ENCODE results near the gene AGRP. TPM values are rescaled to one million over a fixed set of nuclear protein-coding genes. Genes with fewer than 3 reads are reported as not detected.

Gene AGRP
- total RNA-seq, 1 donor from 2014 or later: not detected

GRCh38 chr16:67459861-67460150 is 23.5 kb downstream of the AGRP start:
- H3K27me3 Mint-ChIP-seq (ENCODE audit: unreplicated experiment): no peaks in the 10 kb centered on the region
- H3K4me3 Mint-ChIP-seq (ENCODE audit: unreplicated experiment): no peak overlapping the region
- no peak for DNase-seq (ENCODE audit: extremely low spot score, unreplicated experiment)
- H3K36me3 Mint-ChIP-seq (ENCODE audit: unreplicated experiment): no peaks in the 10 kb centered on the region
- H3K9me3 Mint-ChIP-seq (ENCODE audit: unreplicated experiment): no peaks in the 10 kb centered on the region
- H3K27ac Mint-ChIP-seq (ENCODE audit: unreplicated experiment): peak overlapping the region; percentile 88
- H3K4me1 Mint-ChIP-seq (ENCODE audit: unreplicated experiment): peaks cover 71% of the 10 kb centered on the region
- no peak for TF ChIP-seq CTCF (IDR thresholded peaks at IDR 0.05)

- Mint-ChIP-seq H3K36me3 (ENCODE audit: unreplicated experiment) (no peaks in the 10 kb centered on the region), H3K27me3 (ENCODE audit: unreplicated experiment) (no peaks in the 10 kb centered on the region), H3K9me3 (ENCODE audit: unreplicated experiment) (no peaks in the 10 kb centered on the region), H3K27ac (ENCODE audit: unreplicated experiment) (peak overlapping the region; percentile 88), H3K4me3 (ENCODE audit: unreplicated experiment) (peak overlapping the region; percentile 42), H3K4me1 (ENCODE audit: unreplicated experiment) (peaks cover 73% of the 10 kb centered on the region)
- no peak for DNase-seq (ENCODE audit: extremely low spot score, unreplicated experiment)
- TF ChIP-seq CTCF (IDR thresholded peaks at IDR 0.05): no peak
Measured at GRCh38 chr16:67459066-67459860, 24.1 kb downstream of the AGRP start.

- peak overlapping the region; percentile 88 for H3K27ac Mint-ChIP-seq (ENCODE audit: unreplicated experiment)
- DNase-seq (ENCODE audit: extremely low spot score, unreplicated experiment): no peak
- TF ChIP-seq CTCF (IDR thresholded peaks at IDR 0.05): no peak
- H3K27me3 Mint-ChIP-seq (ENCODE audit: unreplicated experiment): no peaks in the 10 kb centered on the region
- H3K36me3 Mint-ChIP-seq (ENCODE audit: unreplicated experiment): peaks cover 1% of the 10 kb centered on the region
- H3K9me3 Mint-ChIP-seq (ENCODE audit: unreplicated experiment): no peaks in the 10 kb centered on the region
- no peak overlapping the region for H3K4me3 Mint-ChIP-seq (ENCODE audit: unreplicated experiment)
- H3K4me1 Mint-ChIP-seq (ENCODE audit: unreplicated experiment): peaks cover 72% of the 10 kb centered on the region
Measured at GRCh38 chr16:67458121-67458641, 25.2 kb downstream of the AGRP start.

- H3K4me3 Mint-ChIP-seq (ENCODE audit: unreplicated experiment): no peak overlapping the region
- H3K36me3 Mint-ChIP-seq (ENCODE audit: unreplicated experiment): peaks cover 4% of the 10 kb centered on the region
- H3K27ac Mint-ChIP-seq (ENCODE audit: unreplicated experiment): no peak overlapping the region
- no peaks in the 10 kb centered on the region for H3K9me3 Mint-ChIP-seq (ENCODE audit: unreplicated experiment)
- H3K27me3 Mint-ChIP-seq (ENCODE audit: unreplicated experiment): no peaks in the 10 kb centered on the region
- H3K4me1 Mint-ChIP-seq (ENCODE audit: unreplicated experiment): peaks cover 66% of the 10 kb centered on the region
- no peak for TF ChIP-seq CTCF (IDR thresholded peaks at IDR 0.05)
- no peak for DNase-seq (ENCODE audit: extremely low spot score, unreplicated experiment)
Measured at GRCh38 chr16:67457611-67458010, 25.7 kb downstream of the AGRP start.

- H3K27ac Mint-ChIP-seq (ENCODE audit: unreplicated experiment): peak overlapping the region; percentile 65
Measured at GRCh38 chr16:67456391-67457081, 26.8 kb downstream of the AGRP start.

More at GRCh38 chr16:67456391-67457081, 26.8 kb downstream of the AGRP start:
- peak; percentile 39 for TF ChIP-seq CTCF (IDR thresholded peaks at IDR 0.05)
- no peaks in the 10 kb centered on the region for H3K9me3 Mint-ChIP-seq (ENCODE audit: unreplicated experiment)
- H3K4me1 Mint-ChIP-seq (ENCODE audit: unreplicated experiment): peaks cover 56% of the 10 kb centered on the region
- no peaks in the 10 kb centered on the region for H3K27me3 Mint-ChIP-seq (ENCODE audit: unreplicated experiment)
- H3K4me3 Mint-ChIP-seq (ENCODE audit: unreplicated experiment): no peak overlapping the region
- H3K36me3 Mint-ChIP-seq (ENCODE audit: unreplicated experiment): peaks cover 4% of the 10 kb centered on the region
- DNase-seq (ENCODE audit: extremely low spot score, unreplicated experiment): no peak

Data from osteocyte (in vitro differentiated cells).